Activated CD8-positive, alpha-beta memory T cell treated with anti-CD3 and anti-CD28 coated beads for 36 hours (primary cell): ENCODE results near the gene SLC39A7. TPM values are rescaled to one million over a fixed set of nuclear protein-coding genes. Genes with fewer than 3 reads are reported as not detected.

Experiments used
- CTCF ChIA-PET: fragments of 350-600 bp; sonication (Branson Sonifier 250); formaldehyde crosslinking; loops from one replicate; lab custom pipeline; 2021; ENCODE audit warnings: antibody characterized with exemption; lab: Charles Lee
- POLR2A ChIA-PET: fragments of 350-600 bp; sonication (Branson Sonifier 250); formaldehyde crosslinking; loops from one replicate; lab custom pipeline; 2021; ENCODE audit warnings: antibody characterized with exemption; lab: Charles Lee
- total RNA-seq, 2 experiments: library from RNA; stranded (reverse); gene quantifications; one replicate each; pipeline ENCODE4 v1.2.3, GENCODE V29; 2021

SLC39A7 gene
- total RNA-seq, 2 experiments from 2014 or later, result 60.1 to 62.4 TPM

DNA sequence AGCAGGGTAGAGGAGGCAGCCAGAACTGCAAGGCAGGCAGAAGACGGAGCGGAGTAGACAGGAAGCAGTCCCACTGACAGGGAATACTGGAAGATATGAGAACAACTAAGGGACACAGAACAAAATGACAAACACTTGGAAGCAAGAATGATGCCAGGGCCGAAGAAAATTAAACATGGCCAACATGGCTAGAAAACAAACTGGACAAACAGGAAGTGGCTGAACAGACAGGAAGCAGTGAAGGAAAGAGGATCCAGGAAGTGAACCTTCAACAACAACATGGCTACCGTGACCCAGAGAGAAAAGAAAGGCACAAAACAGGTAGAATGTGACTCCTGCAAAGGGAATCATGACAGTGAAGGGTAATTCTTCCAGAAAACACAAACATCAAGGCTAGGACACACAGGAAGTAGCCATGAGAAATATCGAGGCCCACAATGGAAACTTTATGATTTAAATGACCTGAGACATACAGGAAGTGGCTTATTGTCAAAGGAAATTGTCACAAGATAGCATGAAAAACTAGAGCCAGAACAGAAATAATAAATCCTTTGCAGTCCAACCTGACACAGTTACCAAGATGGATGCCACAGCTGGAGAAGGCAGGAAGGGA is 17.5 kb upstream of the SLC39A7 start:
- ChIA-PET POLR2A (interaction anchor here (0.8 to 1.4 kb wide), 3 partner anchors 16 to 65 kb away, joined by 3 to 6 read pairs (median 3); no protein-coding TSS in a partner anchor), CTCF (interaction anchor here (0.8 to 1.9 kb wide), 2 partner anchors 14 to 60 kb away, joined by 3 to 9 read pairs; no protein-coding TSS in a partner anchor)

GRCh38 chr6:33185190-33185589 is 15.5 kb upstream of the SLC39A7 start:
- ChIA-PET POLR2A (no interaction called here), CTCF (no interaction called here)

GRCh38 chr6:33185654-33186187 is 14.9 kb upstream of the SLC39A7 start:
- ChIA-PET CTCF (no interaction called here), POLR2A (no interaction called here)

DNA sequence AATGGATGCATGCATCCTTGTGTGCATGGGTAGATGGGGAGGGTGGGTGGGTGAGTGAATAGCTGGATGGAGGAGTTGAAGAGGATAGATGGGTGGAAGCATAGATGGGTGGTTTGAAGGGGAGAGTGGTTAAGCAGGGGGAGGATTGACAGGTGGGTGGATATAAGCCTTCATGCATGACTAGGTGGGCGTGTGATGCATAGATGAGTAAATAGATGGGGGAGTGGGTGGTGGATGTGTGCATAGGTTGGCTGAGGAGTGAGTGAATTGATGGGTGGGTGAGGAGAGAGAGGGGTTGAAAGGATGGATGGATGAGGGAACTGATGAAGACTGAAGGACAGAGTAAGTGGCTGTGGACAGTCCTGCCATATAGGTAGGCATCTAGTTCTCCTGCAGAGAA is 12.9 kb upstream of the SLC39A7 start:
- ChIA-PET CTCF (no interaction called here), POLR2A (no interaction called here)

DNA sequence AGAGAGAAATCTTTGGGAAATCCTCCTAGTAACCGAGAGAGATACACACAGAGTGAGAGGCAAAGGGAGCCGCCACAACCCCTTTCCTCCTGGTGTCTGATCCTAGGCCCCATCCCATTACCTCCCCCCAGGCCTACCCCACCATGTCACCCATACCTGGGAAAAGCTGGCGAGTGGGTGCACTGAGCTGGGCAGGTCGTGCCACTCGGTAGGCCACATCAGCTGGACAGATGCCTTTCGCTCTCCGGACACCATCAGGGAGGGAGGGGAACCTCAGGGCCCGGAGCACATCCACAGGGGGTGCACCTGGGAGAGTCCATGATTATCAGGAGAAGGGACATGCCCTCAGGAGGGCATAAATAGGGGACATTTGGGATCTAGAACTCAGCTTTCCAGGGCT is 11.5 kb upstream of the SLC39A7 start:
- ChIA-PET POLR2A (no interaction called here), CTCF (interaction anchor here (1.2 to 1.9 kb wide), 2 partner anchors 8 to 60 kb away, joined by 4 to 10 read pairs; no protein-coding TSS in a partner anchor)

DNA sequence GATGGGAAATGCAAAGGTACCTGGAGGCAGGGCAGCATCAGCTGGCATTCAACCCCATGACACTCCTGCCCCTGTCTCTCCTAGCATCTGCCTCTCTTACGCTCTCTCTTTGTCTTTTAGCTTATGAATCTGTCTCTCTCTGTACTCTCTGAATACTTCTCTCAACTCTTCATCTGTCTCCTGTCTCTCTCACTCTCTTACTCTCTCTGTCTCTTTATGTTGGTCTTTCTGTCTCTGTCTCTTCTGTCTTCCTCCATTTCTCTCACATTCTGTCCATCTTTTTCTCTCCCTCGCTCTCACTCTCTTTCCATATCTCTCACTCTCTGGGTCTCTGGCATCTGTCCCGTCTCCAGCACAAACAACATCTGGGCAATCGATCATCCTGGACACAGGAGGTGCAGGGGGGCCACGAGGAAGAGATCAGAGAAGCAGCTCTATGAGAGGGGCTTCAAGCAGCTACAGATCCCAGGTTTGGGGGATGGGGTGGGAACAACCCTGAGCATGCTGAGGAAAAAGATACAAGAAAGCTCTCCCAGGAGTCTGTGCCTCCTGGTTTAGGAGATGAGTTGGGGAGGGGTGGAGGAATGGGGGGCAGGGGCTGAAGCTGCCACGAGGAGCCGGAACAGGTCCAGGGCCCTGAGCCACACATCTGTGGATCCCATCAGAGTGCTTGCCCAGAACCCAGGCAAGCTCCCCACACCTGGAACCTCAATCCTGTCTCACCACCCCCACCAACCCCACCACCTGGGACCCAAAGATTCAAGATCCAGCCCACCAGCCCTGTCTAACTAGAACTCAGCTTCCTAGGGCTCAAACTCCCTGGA is 10.8 kb upstream of the SLC39A7 start:
- ChIA-PET CTCF (interaction anchor here (0.5 to 1.9 kb wide), 4 partner anchors 8 to 351 kb away, joined by 3 to 10 read pairs (median 4); no protein-coding TSS in a partner anchor), POLR2A (no interaction called here)

GRCh38 chr6:33190504-33191107 is 10.1 kb upstream of the SLC39A7 start:
- CTCF ChIA-PET, result interaction anchor here (0.9 to 1.9 kb wide), 2 partner anchors 58 to 88 kb away, joined by 3 to 10 read pairs; no protein-coding TSS in a partner anchor
- POLR2A ChIA-PET, result no interaction called here

DNA sequence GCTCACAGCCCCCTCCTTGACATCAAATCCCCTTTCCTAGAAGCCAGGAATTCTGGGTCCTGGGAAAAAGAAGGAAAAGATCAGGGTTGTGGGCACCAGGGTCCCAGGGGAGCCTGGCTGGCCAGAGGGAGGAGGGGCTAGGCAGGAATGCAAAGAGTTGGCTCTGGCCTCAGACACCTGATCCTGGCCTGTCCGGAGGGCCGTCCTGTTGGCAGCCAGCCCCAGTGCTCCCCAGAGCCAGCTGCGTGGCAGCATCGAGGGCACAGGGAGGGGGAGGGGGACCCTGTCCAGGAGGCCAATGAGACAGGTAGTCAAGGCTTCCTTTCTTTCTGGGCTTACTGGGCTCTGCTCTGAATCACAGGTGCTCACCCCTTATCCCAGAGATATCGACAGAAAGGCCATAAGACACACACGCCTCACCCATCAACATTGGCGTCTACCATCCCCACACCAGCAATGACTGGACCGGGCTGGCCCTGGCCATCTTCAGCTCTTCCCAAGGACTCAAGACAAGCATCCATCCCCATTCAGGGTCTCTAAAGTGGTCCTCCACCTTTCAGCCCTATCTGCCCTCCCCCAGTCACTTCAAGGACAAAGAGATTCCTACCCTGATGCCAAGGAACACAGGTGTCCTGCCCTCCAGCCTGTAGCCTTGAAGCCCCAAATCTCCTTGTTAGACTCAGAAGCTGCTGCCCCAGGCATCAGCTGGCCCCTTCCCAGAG is 9.1 kb upstream of the SLC39A7 start:
- ChIA-PET POLR2A (no interaction called here), CTCF (no interaction called here)

- ChIA-PET POLR2A (interaction anchor here (0.6 kb wide), 1 partner anchor 55 kb away, joined by 4 read pairs; no protein-coding TSS in a partner anchor), CTCF (no interaction called here)
Observed at GRCh38 chr6:33192105-33192646, 8.5 kb upstream of the SLC39A7 start, which contains the start of gene COL11A2. TSS of gene COL11A2 (minus strand) at chr6:33192467. CDS start at chr6:33192240, 227 bp downstream.

DNA sequence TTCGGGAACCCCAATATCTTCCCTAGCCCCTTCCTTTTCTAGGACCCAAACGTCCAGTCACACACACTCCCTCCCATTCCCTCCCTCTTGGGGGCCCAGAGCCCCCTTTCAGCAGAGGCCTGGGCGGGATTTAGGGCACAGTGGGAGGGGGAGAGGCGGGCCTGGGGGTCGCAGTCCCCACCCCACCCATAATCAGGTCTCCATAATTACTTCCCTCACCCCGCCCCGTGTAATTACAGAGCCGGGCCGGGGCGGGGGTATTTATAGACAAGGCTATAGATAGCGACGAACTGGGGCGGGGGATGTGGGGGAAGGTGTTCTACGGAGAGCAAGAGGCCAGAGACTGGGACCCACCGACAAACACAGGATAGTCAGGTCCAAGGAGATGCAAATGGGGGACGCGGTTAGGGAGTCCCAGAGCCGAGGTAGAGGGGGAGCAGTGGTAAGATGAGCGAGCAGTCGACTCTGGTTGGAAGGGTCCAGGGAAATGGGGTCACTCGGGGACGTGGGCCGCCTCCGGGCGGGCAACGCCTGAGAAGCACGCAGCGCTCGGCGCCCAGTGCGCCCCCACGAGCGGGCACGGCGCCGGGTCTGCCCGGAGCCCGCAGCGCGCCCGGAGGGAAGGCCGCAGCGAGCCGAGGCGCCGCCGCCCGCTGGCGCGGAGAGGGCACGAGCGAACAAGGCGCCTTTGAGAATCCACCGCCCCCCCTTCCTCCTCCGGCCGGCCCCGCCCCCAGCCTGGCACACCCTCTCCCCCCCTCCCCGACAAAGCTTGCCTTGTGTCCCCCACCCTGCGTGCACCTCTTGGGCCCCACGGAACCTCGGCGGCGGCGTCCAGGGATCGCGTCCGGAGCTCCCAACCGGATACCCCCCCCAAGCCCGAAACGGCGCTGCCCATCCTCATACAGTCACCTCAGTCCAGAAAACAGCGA is 7.7 kb upstream of the SLC39A7 start:
- CTCF ChIA-PET, result interaction anchor here (1.3 kb wide), 1 partner anchor 43 kb away, joined by 4 read pairs; no protein-coding TSS in a partner anchor
- POLR2A ChIA-PET, result interaction anchor here (0.6 kb wide), 1 partner anchor 54 kb away, joined by 4 read pairs; no protein-coding TSS in a partner anchor

- ChIA-PET CTCF (interaction anchor here (1.3 kb wide), 1 partner anchor 44 kb away, joined by 4 read pairs; no protein-coding TSS in a partner anchor), POLR2A (no interaction called here)
Observed at GRCh38 chr6:33193619-33194018, 7.0 kb upstream of the SLC39A7 start.

DNA sequence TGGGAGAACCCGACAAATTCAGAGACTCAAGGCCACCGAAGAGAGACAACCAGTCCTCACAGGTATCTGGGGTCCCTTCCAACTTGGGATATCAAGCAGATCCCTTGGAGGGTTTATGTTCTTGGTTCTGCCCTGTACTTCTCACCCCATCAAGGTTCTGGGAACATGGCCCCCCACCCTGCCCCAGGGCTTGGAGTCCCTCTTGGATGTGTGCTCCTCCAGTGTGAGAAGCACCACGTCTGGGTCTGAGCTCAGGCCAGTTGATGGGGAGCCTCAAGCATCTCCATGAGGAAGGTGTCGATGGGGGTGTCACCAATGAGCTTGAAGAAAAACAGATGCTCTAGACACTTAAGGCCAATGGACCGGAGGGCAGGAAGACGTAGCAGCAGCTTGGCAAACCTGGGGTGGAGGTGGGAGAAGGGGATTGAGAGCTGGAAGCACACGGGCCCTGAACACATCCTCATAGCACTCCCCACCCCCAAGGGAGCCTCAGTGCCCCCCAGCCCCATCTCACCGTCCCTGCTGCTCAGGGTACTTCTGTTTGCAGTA is 6.2 kb upstream of the SLC39A7 start:
- ChIA-PET POLR2A (no interaction called here), CTCF (interaction anchor here (1.2 kb wide), 1 partner anchor 54 kb away, joined by 4 read pairs; no protein-coding TSS in a partner anchor)

- CTCF ChIA-PET, result interaction anchor here (1.2 to 1.3 kb wide), 2 partner anchors 35 to 53 kb away, joined by 3 to 4 read pairs; no protein-coding TSS in a partner anchor
- POLR2A ChIA-PET, result no interaction called here
Observed at GRCh38 chr6:33195304-33196165, 5.1 kb upstream of the SLC39A7 start.

- CTCF ChIA-PET, result interaction anchor here (0.8 to 2.2 kb wide), 11 partner anchors 9 to 115 kb away, joined by 3 to 10 read pairs (median 4); partner anchors contain the start of gene RING1
- POLR2A ChIA-PET, result interaction anchor here (0.6 kb wide), 1 partner anchor 64 kb away, joined by 6 read pairs; no protein-coding TSS in a partner anchor
Observed at GRCh38 chr6:33197431-33198048, 3.1 kb upstream of the SLC39A7 start.

GRCh38 chr6:33198159-33198852 is 2.4 kb upstream of the SLC39A7 start:
- ChIA-PET POLR2A (no interaction called here), CTCF (interaction anchor here (0.8 to 2.2 kb wide), 9 partner anchors 10 to 114 kb away, joined by 3 to 10 read pairs (median 4); partner anchors contain the start of gene RING1)
